HCT116 (cell line): Measurements from ENCODE around the gene CSHL1.
"Not testable (repeated sequence)": the region's sequence is repeated elsewhere in the genome, so short reads cannot be mapped to it uniquely, and the experiment has no call there.

ENCODE experiments used
- ATF3 ChIP-seq: IDR thresholded peaks from 2 replicates; pipeline ENCODE4 v1.6.1; 2012
- CTCF ChIP-seq, 3 experiments: fragments of 200-600 bp in 1 of 3; sonication (generic) in 1 of 3; IDR thresholded peaks in 2 of 3; conservative IDR thresholded peaks in 1 of 3; 2 replicates each; pipeline ENCODE4 v1.5.1; 2012 to 2017; ENCODE audit warnings: low read depth in 2 of 3, low read length in 2 of 3, antibody characterized with exemption in 1 of 3, borderline replicate concordance in 1 of 3, control low read depth in 1 of 3, mild to moderate bottlenecking in 1 of 3, mixed read lengths in 1 of 3, mixed run types in 1 of 3, moderate library complexity in 1 of 3; ENCODE audit not compliant: insufficient read depth in 1 of 3
- EZH2 ChIP-seq: fragments of 200-600 bp; sonication (generic); IDR thresholded peaks from 2 replicates; pipeline ENCODE4 v1.6.1; 2017; ENCODE audit warnings: antibody characterized with exemption, mixed run types
- FOSL1 ChIP-seq: IDR thresholded peaks from 2 replicates; pipeline ENCODE4 v1.6.1; 2012; ENCODE audit warnings: low read depth
- POLR2A ChIP-seq: IDR thresholded peaks from 2 replicates; pipeline ENCODE4 v1.7.0; 2011; ENCODE audit warnings: borderline replicate concordance; ENCODE audit not compliant: insufficient read depth, insufficient read length; ENCODE audit errors: extremely low read depth
- POLR2AphosphoS5 ChIP-seq: IDR thresholded peaks from 2 replicates; pipeline ENCODE4 v1.6.1; 2011; ENCODE audit warnings: mild to moderate bottlenecking, low read depth, low read length, moderate library complexity
- REST ChIP-seq: IDR thresholded peaks from 2 replicates; pipeline ENCODE4 v1.6.1; 2012; ENCODE audit warnings: low read depth

DNA sequence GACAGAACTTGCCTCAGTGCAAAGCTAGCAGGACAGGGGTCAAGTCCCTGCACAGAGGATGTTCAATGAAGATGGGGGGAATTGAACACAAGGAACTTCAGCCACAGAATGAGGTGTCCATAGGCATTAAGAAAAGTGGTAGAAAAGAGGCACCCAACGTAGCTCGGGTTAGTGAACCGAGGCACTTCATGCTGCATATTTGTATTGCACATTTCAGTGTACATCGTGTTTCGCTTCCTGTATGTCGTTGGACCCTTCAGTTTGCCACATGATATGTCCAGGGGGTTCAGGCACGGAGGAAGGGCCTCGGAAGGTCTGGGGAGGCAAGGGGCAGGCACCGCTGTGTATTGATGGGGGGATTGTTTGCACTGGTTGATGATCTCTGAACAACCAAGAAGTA, 32.6 kb downstream of the CSHL1 start:
- TF ChIP-seq CTCF (IDR thresholded peaks at IDR 0.05 in 2 of 3, conservative IDR thresholded peaks at IDR 0.05 in 1 of 3; ENCODE audit: borderline replicate concordance in 1 of 3, insufficient read depth in 1 of 3, low read depth in 2 of 3, low read length in 2 of 3); FOSL1; ATF3; POLR2AphosphoS5; POLR2A; REST; EZH2: not testable (repeated sequence)
